Activated CD4-positive, CD25-positive, alpha-beta regulatory T cell treated with anti-CD3 and anti-CD28 coated beads, Interleukin-2, amount 50 U/mL, for 16 hours (primary cell): ENCODE results near the gene PACRG.

ENCODE experiments used
- DNase-seq: peaks from one replicate; pipeline ENCODE4 v3.0.0-alpha.2; 2020; ENCODE audit warnings: low read depth, low spot score

PACRG gene

GRCh38 chr6:163136681-163137397 is 409.1 kb downstream of the PACRG start:
- DNase-seq, result no peak

DNA sequence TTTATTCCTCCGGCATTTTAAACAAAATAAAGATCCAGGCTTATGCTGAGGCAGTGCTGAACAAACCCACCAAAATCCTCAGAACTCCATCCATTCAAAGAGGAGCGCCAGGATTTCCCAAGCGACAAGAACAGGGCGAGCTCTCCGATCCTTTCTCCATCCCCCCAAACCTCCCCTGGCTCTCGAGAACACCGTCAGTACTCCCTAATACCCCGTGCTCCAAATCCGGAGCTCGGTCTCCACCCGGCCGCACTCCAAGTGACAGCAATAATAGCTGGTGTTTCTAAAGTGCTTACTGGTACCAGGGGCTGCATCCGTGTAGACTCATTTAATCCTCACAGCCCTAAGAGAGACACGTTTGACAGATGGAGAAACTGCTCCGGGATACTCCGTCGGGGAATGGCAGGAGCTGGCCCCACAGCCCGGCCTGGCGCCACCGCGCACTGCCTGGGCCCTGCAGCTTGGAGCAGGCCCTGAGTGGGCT is 409.7 kb downstream of the PACRG start:
- DNase-seq, result no peak

DNA sequence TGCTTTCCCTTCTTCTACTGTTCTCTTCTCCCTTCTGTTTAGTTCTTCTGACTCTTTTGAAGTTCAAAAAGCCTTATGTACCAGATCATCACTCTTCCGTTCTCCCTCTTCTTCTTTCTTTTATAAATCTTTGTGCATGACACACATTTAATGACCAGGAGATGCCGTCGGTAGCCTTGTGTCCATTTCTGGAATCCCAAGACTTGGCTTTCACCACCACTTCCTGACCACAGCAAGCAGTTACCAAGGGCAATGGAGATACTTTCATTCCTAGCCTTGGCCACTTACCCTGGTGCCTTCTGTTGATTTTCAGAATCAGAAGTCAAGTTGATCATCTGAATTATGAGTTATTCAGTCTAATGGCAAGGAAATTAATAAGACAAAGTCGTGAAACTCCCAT is 418.3 kb downstream of the PACRG start:
- DNase-seq, result no peak

GRCh38 chr6:163147994-163148393 is 420.2 kb downstream of the PACRG start:
- DNase-seq, result no peak

- DNase-seq, result no peak
Measured at GRCh38 chr6:163148451-163149278, 420.9 kb downstream of the PACRG start.

DNA sequence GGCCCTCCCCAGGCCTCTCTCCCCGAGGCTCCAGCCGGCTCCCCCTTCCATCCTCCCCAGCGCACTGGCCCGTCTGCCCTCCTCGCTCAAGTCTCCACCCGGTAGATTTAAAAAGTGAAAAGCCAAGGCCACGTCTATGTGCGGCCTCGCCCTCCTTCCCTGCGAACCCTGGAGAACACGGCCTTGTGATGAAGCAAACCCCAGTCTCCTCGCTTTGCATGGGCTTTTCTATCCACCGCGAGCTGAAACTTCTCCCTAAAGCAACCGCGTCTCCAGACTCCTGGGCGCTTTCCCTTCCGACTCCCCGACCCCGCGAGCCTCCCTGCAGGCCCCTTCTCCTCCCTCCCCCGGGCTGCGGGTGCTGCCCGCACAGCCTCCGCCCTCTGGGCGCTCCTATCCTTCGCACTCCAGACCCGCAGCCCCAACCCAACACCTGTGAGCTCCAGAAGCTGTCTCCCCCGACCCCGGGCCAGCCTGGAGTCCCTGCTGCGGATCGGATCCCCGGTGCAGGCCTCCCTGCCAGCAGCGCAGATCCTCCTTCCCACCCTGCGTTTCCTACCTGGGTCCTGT is 421.6 kb downstream of the PACRG start:
- no peak for DNase-seq

- DNase-seq, result no peak
Measured at GRCh38 chr6:163151212-163151611, 423.4 kb downstream of the PACRG start.

GRCh38 chr6:163152701-163153100 is 424.9 kb downstream of the PACRG start:
- no peak for DNase-seq

GRCh38 chr6:163159110-163159509 is 431.3 kb downstream of the PACRG start:
- no peak for DNase-seq

DNA sequence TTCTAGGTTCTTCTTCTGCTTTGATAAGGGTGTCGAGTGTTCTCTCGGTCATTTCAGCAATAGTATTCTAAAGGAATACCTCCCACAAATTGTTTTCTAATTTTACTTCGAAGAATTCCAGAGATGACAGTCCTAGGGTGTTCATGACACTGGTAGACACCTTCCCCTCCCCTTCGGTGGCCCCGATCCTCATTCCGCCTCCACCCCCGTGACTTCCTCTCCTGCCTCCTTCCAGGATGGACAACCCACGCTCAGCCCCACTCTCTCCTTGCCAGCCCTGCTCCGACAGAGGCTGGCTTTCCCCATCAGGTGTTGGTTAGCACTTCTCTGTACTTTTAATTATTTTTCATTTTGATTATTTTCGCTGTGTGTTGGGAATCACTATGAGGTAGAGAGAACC is 431.9 kb downstream of the PACRG start:
- DNase-seq, result no peak

- DNase-seq, result no peak
Measured at GRCh38 chr6:163162007-163162873, 434.5 kb downstream of the PACRG start.

DNA sequence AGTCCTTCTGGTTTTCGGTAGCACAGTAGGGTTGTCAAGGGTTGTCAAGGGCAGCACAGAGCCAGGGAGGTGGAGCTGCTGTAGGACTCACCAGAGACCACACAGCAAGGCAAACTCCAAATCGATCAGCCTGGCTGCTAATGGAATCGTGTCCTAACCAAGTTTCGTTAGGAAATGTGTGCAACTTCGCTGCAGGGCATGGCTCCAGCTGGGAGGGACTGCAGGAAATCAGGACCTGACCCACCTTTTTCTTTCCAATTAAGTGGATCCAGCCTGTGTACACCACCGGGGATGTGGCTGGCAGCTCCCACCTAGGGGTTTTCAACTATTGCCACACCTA is 435.1 kb downstream of the PACRG start:
- no peak for DNase-seq

DNA sequence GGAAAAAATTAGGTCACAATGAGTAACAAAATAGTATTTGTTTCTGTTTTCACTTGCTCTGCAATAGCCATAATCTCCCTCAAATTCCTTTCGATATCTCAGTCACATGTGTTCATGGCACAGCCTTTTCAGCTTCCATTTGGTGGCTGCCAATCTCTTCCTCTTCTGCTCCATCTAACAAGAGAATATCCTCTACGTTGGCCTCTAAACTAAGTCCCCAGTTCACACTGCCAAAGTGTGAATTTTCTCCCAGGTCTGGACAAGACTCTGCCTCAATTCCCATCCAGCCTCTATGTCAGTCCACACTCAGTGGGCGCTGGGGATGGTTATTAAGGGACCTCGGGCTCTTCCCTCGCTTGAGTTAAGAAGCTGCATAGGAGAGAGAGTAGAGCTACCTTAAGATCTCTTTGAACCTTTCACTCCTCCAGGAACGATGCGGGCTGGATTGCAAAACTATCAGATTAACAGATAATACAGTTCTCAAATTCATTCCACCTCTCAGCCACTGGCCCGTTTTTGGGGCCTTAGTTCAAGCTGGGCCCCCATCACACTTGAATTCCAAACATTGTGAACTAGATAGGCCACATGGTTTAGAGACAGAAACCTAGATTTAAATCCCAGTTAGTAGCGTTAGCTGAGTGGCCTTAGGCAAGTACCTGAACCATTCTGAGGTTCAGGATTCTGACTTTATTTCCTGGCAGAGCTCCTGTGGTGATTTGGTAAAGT is 436.6 kb downstream of the PACRG start:
- DNase-seq, result no peak

GRCh38 chr6:163165155-163165910 is 437.6 kb downstream of the PACRG start:
- DNase-seq, result no peak

DNA sequence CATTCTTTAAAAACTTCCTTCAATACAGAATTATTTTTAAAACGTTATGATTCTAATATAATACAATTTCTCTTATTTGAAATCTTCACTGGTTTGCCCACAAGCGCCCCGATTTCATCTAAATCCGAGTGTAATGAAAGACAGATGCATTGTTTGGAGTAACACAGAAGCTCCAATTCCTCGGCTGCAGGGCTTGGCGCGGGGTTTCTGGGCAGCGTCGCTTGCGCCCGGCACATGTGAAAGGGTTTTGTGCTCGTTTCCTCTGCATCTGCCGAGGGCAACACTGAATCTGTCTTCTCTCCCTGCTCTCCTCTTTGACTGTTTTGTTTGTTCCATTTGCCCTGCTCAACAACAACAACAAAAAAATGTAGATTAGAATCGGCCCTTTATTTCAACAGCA is 438.1 kb downstream of the PACRG start:
- DNase-seq, result no peak

- no peak for DNase-seq
Measured at GRCh38 chr6:163166507-163166906, 438.7 kb downstream of the PACRG start.

- DNase-seq, result no peak
Measured at GRCh38 chr6:163169521-163169920, 441.7 kb downstream of the PACRG start.

DNA sequence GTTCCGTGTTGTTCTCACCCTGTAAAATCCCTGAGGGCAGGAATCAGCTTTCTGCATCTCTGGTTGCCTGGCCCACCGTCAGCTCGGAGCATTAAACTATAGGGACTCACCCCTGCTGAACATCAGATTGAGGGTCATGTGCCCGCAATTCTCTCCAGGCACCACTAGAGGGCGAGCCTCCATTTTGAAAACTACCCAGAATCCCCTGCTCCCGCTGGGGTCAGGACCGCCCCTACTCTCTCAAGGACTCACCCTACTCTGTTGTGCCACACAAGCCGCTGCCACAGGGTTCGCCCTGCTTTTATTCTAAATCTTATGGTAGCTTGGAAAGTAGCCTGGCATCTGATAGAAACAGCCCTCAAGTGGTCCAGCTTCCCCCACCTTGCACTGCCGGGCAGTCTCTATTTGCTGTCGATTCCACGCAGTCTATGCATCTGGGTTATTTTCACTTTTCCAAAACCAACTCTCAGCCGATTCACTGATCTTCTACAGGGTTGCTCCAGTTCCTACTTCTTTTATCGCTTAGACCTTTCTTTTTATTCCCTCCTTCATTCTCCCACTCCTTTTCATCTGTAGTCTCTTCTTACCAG is 442.6 kb downstream of the PACRG start:
- no peak for DNase-seq

DNA sequence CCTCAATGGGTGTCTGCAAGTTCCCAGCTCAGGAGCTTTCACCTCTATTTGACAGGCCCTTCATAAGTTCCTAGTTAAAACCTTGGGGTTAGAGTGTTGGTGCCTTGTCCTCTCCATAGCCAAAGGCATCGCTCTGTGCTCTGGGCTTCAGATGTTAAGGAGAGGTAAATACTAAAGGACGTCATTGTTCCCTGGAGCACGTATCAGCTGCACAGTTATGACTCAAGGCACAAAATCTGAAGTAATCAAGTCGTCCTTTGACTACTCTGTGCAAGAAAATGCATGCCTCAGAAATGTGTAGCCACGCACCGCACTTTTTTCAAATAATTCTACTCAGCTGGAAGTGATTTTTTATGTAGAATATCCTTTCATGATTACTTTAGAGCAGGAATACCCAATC is 446.0 kb downstream of the PACRG start:
- DNase-seq, result no peak

DNA sequence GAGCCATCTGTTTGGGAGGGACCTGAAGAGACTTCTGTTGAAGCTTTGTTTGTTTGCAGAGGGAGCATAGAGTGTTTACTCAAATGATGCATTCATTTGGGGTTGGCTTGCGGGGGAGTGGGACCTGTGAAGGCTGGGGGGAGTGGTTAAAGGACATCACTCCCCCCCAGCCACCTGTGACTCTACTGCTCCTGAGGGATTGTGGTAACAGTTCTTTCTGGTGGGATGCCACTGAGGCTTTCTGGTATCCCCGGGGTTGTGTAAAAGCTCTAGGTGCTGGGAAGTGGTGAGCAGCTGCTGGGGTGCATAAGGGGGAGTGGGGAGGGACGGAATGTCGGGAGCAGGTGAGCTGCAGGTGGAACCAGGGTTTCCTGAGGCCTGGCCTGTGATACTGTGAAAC is 447.5 kb downstream of the PACRG start:
- no peak for DNase-seq
